Caco-2 (cell line): ENCODE data around the gene NFIA. TPM values are rescaled to one million over a fixed set of nuclear protein-coding genes. Genes with fewer than 3 reads are reported as not detected.
A peak's percentile ranks its signal among the peaks of the same experiment; 100 is the strongest.

Experiments
- BruUV-seq: library from RNA; stranded (reverse); fragments of 400-500 nt; replicated peaks from 2 replicates; lab custom pipeline; 2021; lab: Mats Ljungman, UMichigan
- CTCF ChIA-PET: fragments of 300-600 bp; sonication (Branson Sonifier 250); formaldehyde crosslinking; loops from one replicate; lab custom pipeline; 2022; ENCODE audit warnings: antibody characterized with exemption; lab: Charles Lee
- POLR2A ChIA-PET: fragments of 300-600 bp; sonication (Branson Sonifier 250); formaldehyde crosslinking; loops from one replicate; lab custom pipeline; 2022; ENCODE audit warnings: antibody characterized with exemption; lab: Charles Lee
- DNase-seq, 2 experiments: peaks; one replicate each; pipeline versions ENCODE4 v3.0.0 to v3.0.0-alpha.2; 2020 to 2022
- H3K27me3 ChIP-seq: replicated peaks from 2 replicates; pipeline ENCODE4 v1.6.0; 2011; ENCODE audit warnings: low read length; ENCODE audit not compliant: control insufficient read depth, insufficient read depth
- H3K36me3 ChIP-seq: 2 replicates; pipeline ENCODE4 v1.5.1; 2011; ENCODE audit warnings: low read length; ENCODE audit not compliant: control insufficient read depth, insufficient read depth
- H3K4me1 ChIP-seq: fragments of 250-450 bp; sonication (Bioruptor Pico); 2 replicates; pipeline ENCODE4 v1.5.1; 2020; ENCODE audit warnings: mild to moderate bottlenecking
- H3K4me3 ChIP-seq: 2 replicates; pipeline ENCODE4 v1.5.1; 2011; ENCODE audit warnings: low read depth, mild to moderate bottlenecking, control low read depth, low read length
- H3K9me3 ChIP-seq: fragments of 250-450 bp; sonication (Bioruptor Pico); 2 replicates; pipeline ENCODE4 v1.5.1; 2020; ENCODE audit warnings: mild to moderate bottlenecking, moderate library complexity
- H3K27ac Mint-ChIP-seq: one replicate; pipeline ENCODE4 v1.8.0; 2022; ENCODE audit warnings: mixed read lengths; ENCODE audit not compliant: unreplicated experiment
- H3K27me3 Mint-ChIP-seq: one replicate; pipeline ENCODE4 v1.8.0; 2022; ENCODE audit warnings: mixed read lengths; ENCODE audit not compliant: insufficient read depth, unreplicated experiment
- H3K36me3 Mint-ChIP-seq: one replicate; pipeline ENCODE4 v1.8.0; 2022; ENCODE audit warnings: mild to moderate bottlenecking, mixed read lengths; ENCODE audit not compliant: insufficient read depth, unreplicated experiment
- H3K4me1 Mint-ChIP-seq: one replicate; pipeline ENCODE4 v1.8.0; 2022; ENCODE audit warnings: low read depth, mixed read lengths; ENCODE audit not compliant: unreplicated experiment
- H3K4me3 Mint-ChIP-seq: one replicate; pipeline ENCODE4 v1.8.0; 2022; ENCODE audit warnings: mild to moderate bottlenecking, moderate library complexity, mixed read lengths; ENCODE audit not compliant: unreplicated experiment
- H3K9me3 Mint-ChIP-seq: one replicate; pipeline ENCODE4 v1.8.0; 2022; ENCODE audit warnings: mixed read lengths; ENCODE audit not compliant: unreplicated experiment
- intact Hi-C: fragments of 100-400 bp; cut with micrococcal nuclease; formaldehyde crosslinking; loops from one replicate; pipeline ENCODE4 v1.10.0; 2022; ENCODE audit not compliant: unreplicated experiment
- total RNA-seq: library from RNA; stranded (reverse); gene quantifications from 2 replicates; pipeline ENCODE4 v1.2.3, GENCODE V29; 2022
- TF ChIP-seq, protein P1 (sequence below), 2 experiments: fragments of 200-600 bp in 1 of 2; IDR thresholded peaks; 1 replicate in 1 of 2; 2 replicates in 1 of 2; pipeline versions ENCODE4 v1.5.1 to v1.8.0; 2011 to 2022; ENCODE audit warnings: antibody characterized with exemption in 1 of 2, control low read depth in 1 of 2, inconsistent platforms in 1 of 2, low read depth in 1 of 2, low read length in 1 of 2, mild to moderate bottlenecking in 1 of 2, moderate library complexity in 1 of 2; ENCODE audit not compliant: insufficient read depth in 1 of 2, severe bottlenecking in 1 of 2, unreplicated experiment in 1 of 2

NFIA gene
- total RNA-seq, 1 experiment from 2014 or later: 1.4 TPM

DNA sequence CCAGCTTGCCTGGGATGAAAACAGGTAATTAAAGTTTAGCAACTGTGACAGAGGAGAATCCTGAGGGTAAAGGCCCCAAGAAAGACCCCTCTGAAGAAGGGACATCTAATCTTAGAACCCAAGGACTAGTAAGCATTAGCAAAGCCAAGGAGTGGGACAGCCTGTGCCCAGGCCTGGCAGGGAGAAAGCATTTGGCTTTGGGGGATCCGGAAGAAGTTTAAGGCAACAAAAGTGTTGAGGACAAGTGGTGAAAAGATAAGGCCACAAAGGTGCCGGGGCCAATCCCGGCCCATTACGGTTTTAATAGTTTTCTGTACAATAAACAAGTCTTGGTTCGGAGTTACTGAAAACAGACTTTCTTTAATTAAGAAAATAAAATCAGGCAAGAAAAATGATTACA, 367.0 kb downstream of the NFIA start:
- H3K9me3 ChIP-seq: no peaks in the 10 kb centered on the region
- H3K36me3 ChIP-seq: no peaks in the 10 kb centered on the region
- Mint-ChIP-seq H3K4me1 (peaks cover 13% of the 10 kb centered on the region), H3K9me3 (no peaks in the 10 kb centered on the region), H3K27ac (no peak overlapping the region), H3K36me3 (no peaks in the 10 kb centered on the region), H3K4me3 (no peak overlapping the region), H3K27me3 (no peaks in the 10 kb centered on the region)
- no TSS peak for BruUV-seq
- ChIA-PET POLR2A (no interaction called here), CTCF (no interaction called here)
- peaks cover 32% of the 10 kb centered on the region for H3K4me1 ChIP-seq
- DNase-seq: no peak
- TF ChIP-seq, protein P1, sequence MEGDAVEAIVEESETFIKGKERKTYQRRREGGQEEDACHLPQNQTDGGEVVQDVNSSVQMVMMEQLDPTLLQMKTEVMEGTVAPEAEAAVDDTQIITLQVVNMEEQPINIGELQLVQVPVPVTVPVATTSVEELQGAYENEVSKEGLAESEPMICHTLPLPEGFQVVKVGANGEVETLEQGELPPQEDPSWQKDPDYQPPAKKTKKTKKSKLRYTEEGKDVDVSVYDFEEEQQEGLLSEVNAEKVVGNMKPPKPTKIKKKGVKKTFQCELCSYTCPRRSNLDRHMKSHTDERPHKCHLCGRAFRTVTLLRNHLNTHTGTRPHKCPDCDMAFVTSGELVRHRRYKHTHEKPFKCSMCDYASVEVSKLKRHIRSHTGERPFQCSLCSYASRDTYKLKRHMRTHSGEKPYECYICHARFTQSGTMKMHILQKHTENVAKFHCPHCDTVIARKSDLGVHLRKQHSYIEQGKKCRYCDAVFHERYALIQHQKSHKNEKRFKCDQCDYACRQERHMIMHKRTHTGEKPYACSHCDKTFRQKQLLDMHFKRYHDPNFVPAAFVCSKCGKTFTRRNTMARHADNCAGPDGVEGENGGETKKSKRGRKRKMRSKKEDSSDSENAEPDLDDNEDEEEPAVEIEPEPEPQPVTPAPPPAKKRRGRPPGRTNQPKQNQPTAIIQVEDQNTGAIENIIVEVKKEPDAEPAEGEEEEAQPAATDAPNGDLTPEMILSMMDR (IDR thresholded peaks at IDR 0.05; ENCODE audit: insufficient read depth in 1 of 2, low read depth in 1 of 2, low read length in 1 of 2, severe bottlenecking in 1 of 2, unreplicated experiment in 1 of 2): no peak
- intact Hi-C loops: no loop called here
- H3K4me3 ChIP-seq: no peak overlapping the region
- no peaks in the 10 kb centered on the region for H3K27me3 ChIP-seq

DNA sequence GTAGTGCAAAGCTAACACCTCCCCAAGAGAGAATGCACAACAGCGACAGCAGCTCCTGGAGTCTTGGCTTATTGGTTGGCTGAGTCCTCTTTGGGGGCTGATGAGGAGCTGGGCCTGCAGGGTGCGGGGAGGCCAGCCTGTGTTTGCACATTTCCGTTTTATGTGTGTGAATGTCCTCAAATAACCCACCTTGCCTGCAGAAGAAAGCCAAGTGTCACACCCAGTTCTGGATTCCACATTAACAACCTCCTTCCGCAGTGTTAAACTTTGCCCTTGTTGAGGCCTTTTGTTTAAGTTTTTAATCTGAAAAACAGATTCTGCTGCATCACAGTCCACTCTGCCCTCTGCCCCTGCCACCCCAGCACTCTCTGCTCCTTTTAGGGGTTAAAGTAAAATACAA, 368.1 kb downstream of the NFIA start:
- Mint-ChIP-seq H3K4me1 (peaks cover 13% of the 10 kb centered on the region), H3K36me3 (no peaks in the 10 kb centered on the region), H3K27ac (peak overlapping the region; percentile 85), H3K9me3 (no peaks in the 10 kb centered on the region), H3K27me3 (no peaks in the 10 kb centered on the region), H3K4me3 (peak overlapping the region; percentile 31)
- ChIA-PET POLR2A (no interaction called here), CTCF (no interaction called here)
- intact Hi-C loops: loop anchor here (5.0 kb wide), 2 partner anchors 53 to 153 kb away; no protein-coding TSS in a partner anchor
- Histone ChIP-seq H3K4me3 (no peak overlapping the region), H3K36me3 (no peaks in the 10 kb centered on the region), H3K4me1 (peaks cover 32% of the 10 kb centered on the region), H3K27me3 (no peaks in the 10 kb centered on the region), H3K9me3 (no peaks in the 10 kb centered on the region)
- TF ChIP-seq, protein P1 (IDR thresholded peaks at IDR 0.05; ENCODE audit: insufficient read depth in 1 of 2, low read depth in 1 of 2, low read length in 1 of 2, severe bottlenecking in 1 of 2, unreplicated experiment in 1 of 2): no peak
- DNase-seq: peak; percentile 51 to 72
- no TSS peak for BruUV-seq

DNA sequence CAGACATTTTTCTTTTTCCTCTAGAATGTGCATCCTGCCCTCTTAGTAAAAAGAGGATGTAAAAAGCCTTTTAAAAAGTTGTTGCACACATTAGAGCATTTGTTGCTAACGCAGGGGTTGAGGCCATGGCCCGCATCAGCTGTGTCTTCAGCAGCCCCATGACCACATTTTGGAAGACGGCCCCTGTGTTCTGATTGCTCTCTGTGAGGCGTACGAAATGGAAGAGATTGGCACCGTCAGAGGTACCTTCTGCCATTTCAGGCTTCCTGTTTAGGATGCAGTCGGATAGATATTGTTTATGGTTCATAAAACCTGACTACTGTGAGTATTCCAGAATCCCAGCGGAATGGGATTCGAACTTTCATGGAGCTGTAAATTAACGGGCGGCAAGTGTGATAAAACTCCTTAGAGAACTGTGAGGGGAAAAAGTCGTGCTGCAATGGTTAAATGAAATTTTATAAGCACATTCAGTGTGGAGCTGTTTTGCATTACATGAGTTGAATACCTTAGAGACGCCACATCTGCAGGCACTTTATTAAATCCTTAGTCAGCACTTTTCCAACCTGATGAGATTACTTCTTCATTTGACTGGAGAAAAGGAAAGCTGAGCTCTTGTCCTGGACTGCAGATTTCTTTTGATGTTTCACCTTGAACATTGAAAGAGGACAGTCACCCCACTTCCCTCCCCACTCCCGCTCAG, 368.7 kb downstream of the NFIA start:
- Mint-ChIP-seq H3K27me3 (no peaks in the 10 kb centered on the region), H3K4me3 (peak overlapping the region; percentile 31), H3K9me3 (no peaks in the 10 kb centered on the region), H3K36me3 (no peaks in the 10 kb centered on the region), H3K27ac (peak overlapping the region; percentile 85), H3K4me1 (peaks cover 13% of the 10 kb centered on the region)
- CTCF ChIA-PET: interaction anchor here (0.6 kb wide), 1 partner anchor 401 kb away, joined by 3 read pairs; no protein-coding TSS in a partner anchor
- no peaks in the 10 kb centered on the region for H3K36me3 ChIP-seq
- H3K9me3 ChIP-seq: no peaks in the 10 kb centered on the region
- no TSS peak for BruUV-seq
- peaks cover 32% of the 10 kb centered on the region for H3K4me1 ChIP-seq
- no peaks in the 10 kb centered on the region for H3K27me3 ChIP-seq
- intact Hi-C loops: loop anchor here (5.0 kb wide), 2 partner anchors 54 to 154 kb away; no protein-coding TSS in a partner anchor
- no peak overlapping the region for H3K4me3 ChIP-seq
- POLR2A ChIA-PET: no interaction called here
- TF ChIP-seq, protein P1 (IDR thresholded peaks at IDR 0.05; ENCODE audit: insufficient read depth in 1 of 2, low read depth in 1 of 2, low read length in 1 of 2, severe bottlenecking in 1 of 2, unreplicated experiment in 1 of 2): no peak
- no peak for DNase-seq
